Astrocyte (in vitro differentiated cells and primary cell): ENCODE results near the gene C8B.

Experiments used
- CTCF ChIP-seq: IDR thresholded peaks from 2 replicates; pipeline ENCODE4 v1.5.1; 2011; ENCODE audit warnings: low read depth, mild to moderate bottlenecking, inconsistent platforms, low read length, moderate library complexity; ENCODE audit not compliant: insufficient read depth
- EZH2 ChIP-seq: IDR thresholded peaks from 2 replicates; pipeline ENCODE4 v1.6.1; 2012; ENCODE audit warnings: mild to moderate bottlenecking, low read length, inconsistent platforms; ENCODE audit not compliant: insufficient read depth

- TF ChIP-seq CTCF (no peak), EZH2 (no peak)
Measured at GRCh38 chr1:56964349-56965017, 1.3 kb downstream of the C8B start.
